SK-N-MC (cell line): Measurements from ENCODE around the gene DHRS4L2.
"Not testable (repeated sequence)": the region's sequence is repeated elsewhere in the genome, so short reads cannot be mapped to it uniquely, and the experiment has no call there.

Source experiments
- EZH2 ChIP-seq: fragments of 200-600 bp; sonication (generic); IDR thresholded peaks from one replicate; pipeline ENCODE4 v1.6.1; 2017; ENCODE audit warnings: antibody characterized with exemption
- POLR2AphosphoS5 ChIP-seq: IDR thresholded peaks from 2 replicates; pipeline ENCODE4 v1.6.1; 2012; ENCODE audit warnings: mild to moderate bottlenecking, low read depth, low read length, borderline replicate concordance

DNA sequence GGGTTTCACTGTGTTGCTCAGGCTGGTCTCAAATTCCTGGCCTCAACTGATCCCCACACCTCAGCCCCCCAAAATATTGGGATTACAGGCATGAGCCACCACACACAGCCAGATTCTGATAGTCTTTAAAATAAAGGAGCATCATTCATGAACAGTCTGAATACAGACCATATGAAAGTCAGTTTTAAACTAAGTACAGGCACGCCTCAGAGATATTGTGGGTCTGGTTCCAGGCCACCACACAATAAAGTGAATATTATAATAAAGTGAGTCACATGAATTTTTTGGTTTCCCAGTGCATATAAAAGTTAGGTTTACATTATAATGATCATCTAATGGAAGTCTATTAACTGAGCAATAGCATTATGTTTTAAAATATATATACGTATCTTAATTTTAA is 8.1 kb downstream of the DHRS4L2 start:
- not testable (repeated sequence) for TF ChIP-seq EZH2, POLR2AphosphoS5
